ENCODE measurements around the gene TMEM52.
"Not testable (repeated sequence)": the region's sequence is repeated elsewhere in the genome, so short reads cannot be mapped to it uniquely, and the experiment has no call there.

The TMEM52 gene

GRCh38 chr1:1945782-1946393 is 26.8 kb upstream of the TMEM52 start:
- no peak for DNase-seq

DNA sequence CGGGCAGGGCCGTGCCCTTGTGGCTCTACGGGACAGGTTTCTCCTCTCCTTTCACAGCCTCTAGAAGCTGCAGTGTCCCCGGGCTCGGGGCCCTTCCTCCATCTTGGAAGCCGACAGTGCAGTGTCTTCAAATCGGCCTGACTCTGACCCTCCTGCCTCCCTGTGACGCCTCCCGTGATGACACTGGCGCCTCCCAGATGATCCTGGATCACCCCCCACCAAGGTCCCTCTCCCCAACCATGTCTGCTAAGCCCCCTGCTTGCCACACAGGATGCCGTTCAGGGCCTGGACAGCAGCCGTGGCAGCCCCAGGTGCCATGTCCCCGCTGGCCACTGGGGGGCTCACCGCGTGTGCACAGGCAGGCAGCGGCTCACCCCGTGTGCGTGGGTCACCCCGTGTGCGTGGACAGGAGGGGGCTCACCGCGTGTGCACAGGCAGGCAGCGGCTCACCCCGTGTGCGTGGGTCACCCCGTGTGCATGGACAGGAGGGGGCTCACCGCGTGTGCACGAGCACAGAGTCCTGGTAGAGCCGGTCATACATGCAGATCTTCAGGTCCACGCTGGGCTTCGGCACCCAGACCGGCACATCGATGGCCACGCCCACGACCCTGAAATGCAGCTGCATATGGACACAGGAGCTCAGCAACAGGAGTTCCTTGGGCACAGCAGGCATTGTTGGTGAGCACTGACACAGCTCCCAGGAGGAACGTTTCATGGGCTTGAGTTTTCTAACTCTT is 24.9 kb upstream of the TMEM52 start:
- DNase-seq = peak; percentile 15

DNA sequence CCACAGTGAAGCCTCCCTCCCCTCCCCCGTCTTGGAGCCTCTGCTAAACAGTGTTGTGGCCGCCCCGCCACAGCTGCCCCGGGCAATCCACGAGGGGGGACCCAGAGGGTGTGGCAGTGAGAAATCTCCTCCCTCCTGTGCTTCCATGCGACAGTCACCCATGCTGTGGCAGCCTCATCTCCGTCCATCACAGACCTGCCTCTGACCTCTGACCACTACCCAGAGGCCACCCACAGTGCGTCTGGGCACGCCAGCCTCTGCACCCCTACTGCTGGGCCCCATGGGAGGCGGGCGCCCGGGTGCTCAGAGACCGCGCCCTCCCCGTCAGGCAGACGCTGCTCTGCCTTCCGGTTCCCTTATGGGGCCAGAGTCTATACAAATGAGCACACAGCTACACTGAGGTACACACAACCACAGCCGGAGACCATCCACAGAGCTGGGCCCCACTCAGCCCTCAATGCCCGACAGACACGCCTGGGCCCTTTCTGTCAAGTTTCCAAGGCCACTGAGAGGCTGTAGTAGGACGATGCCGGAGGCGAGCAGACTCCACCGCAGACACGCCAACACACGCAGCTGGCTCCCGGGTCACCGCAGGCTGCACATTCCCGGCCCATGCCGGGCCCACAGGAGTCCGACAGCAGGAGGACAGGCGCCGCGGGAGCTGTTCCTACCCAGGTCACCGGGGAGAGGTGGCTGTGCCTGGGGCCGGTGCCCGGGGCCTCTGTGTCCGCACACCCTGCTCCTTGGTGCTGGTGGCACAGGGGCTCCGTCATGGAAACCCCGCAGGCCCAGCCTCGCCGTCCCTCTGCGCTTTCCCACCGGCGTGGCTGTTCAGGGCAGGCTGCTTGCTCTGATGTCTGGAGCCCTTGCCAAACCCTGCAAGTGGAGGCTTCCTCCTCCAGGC is 23.9 kb upstream of the TMEM52 start:
- no peak for DNase-seq

DNA sequence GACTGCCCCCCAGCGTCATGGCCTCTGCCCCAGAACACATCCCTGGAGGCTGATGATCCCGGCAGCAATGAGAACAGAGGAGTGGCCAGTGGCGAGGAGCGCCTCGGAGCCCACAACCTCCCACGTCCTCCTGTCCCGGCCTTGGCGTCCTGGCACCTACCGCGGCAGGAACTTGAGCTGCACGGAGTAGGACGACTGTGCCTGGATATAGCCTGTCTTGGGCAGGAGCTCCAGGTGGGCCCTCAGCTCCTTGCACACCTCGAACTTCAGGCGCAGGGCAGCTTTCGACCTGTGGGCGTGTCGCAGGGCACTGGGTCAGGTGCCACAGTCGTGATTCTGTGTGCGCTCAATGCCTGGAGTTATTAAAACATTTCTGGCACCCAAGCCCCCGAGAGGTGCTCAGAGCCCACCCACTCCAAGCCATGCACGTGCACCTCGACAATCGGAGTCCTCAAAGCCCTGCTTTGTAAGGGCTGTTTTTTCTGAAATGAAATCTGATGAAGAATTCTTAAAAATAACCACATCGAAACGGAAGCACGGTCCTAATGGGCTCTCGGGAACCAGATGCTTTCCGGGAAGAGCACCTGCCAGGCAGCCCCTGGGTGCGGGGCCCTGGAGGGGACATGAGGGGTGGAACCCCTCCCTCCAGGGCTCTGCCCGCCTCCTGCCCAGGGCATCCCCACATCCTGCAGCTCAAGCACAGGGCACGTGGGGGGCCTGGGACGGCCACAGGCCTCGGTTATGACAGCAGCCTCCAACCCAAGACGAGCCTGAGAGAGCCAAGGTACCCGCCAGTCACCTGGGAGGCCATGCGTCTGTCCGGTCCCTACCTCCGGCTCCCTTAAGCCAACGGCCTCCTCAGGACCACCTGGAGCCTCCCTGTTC is 23.0 kb upstream of the TMEM52 start:
- DNase-seq = no peak

GRCh38 chr1:1941211-1941841 is 22.2 kb upstream of the TMEM52 start:
- DNase-seq = no peak

DNA sequence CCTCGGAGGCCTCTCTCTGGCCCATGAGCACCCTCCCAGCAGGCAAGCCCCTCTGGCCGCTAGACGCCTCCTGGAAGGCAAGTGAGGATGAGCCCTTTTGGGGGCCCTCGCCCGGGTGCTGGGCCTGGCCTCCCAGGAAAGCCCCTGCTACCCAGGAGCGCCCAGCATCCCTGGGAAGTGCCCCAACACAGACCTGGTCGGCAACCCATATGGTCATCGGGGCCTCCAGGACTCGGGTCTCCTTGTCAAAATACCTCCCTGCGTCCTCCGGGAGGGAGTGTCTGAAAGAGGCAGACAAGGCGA is 21.0 kb upstream of the TMEM52 start:
- DNase-seq = no peak

DNA sequence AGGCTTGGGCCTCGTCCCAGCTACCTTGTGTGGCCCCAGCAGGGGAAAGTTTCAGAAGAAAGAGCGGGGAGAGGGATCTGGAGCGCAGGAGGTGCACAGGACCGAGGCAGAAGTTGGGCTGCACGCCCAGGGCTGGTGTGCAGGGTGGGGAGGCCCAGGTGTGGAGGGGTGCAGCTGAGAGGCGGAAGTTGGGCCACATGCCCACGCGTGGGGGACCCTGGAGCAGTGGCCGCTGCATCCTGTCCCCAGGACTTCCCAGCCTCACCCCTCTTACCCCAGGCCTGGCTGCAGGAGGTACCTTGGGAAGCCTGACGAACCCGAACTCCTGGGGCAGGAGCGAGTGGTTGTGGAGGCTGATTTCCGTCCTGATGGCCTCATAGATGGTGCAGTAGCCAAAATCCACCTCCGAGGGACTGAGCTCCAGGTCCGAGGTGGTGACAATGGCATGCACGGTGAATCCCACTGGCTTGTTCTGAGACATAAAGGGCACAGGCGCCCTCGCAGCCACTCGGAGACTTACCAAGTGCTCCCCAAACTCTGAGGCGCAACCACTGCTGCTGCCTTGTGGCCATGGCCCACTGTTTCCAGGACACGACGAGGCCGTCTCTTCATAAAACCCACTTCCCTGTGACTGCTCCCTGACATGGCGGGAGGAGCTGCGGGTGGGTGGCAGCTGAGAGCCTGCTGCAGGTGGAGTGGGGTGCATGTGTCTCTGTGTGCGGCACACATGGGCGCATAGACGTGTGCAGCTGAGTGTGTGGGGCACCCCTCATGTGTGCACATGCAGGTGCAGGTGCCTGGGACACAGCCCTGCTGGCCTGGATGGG is 20.4 kb upstream of the TMEM52 start:
- no peak for DNase-seq

- DNase-seq = no peak
Measured at GRCh38 chr1:1938613-1939295, 19.7 kb upstream of the TMEM52 start.

DNA sequence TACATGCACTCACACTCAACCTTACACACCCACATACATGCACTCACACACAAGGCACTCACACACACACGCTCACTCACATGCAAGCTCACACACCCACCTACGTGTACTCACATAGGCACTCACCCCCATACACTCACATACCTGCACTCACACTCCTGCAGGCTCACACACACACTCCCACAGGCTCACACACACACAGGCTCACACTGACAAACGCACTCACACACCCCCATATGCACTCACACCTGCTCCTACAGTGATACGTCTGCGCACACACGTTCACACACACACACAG is 19.1 kb upstream of the TMEM52 start:
- no peak for DNase-seq

- no peak for DNase-seq
Measured at GRCh38 chr1:1937549-1938275, 18.6 kb upstream of the TMEM52 start.

GRCh38 chr1:1937061-1937460 is 18.0 kb upstream of the TMEM52 start:
- no peak for DNase-seq

GRCh38 chr1:1934848-1935247 is 15.8 kb upstream of the TMEM52 start:
- not testable (repeated sequence) for DNase-seq

GRCh38 chr1:1929639-1930545 is 10.8 kb upstream of the TMEM52 start:
- no peak for DNase-seq

- DNase-seq = no peak
Measured at GRCh38 chr1:1929102-1929638, 10.1 kb upstream of the TMEM52 start.

GRCh38 chr1:1928231-1929101 is 9.4 kb upstream of the TMEM52 start:
- DNase-seq = no peak

DNA sequence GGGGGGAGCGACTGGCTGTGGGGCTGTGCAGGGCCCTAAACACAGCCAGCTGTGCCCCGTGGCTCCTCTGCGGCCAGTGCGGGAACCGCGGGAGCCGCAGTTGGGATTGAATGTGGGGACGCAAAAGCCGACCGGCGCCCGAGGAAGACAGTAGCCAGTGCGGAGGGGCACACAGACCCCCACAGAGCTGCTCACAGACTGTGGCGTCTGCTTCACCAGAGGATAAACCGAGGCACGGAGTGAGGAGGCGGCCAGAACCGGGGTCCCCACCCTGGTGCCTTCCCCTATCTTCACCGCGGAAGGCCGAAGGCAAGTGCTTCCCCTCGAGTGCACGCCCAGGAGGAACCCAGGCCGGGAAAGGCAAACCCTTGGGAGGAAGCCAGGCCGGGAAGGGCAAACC is 8.7 kb upstream of the TMEM52 start:
- no peak for DNase-seq

GRCh38 chr1:1926886-1927660 is 8.0 kb upstream of the TMEM52 start:
- DNase-seq = no peak
